Diencephalon (tissue), 1 donor: Measurements from ENCODE around the gene AKR1C8. TPM values are rescaled to one million over a fixed set of nuclear protein-coding genes. Genes with fewer than 3 reads are reported as not detected.

Experiments used
- total RNA-seq: library from RNA; depleted of rRNA; stranded (reverse); fragments of >200 nt; gene quantifications from one replicate; pipeline ENCODE4 v1.2.3, GENCODE V29; 2014

Gene AKR1C8
- total RNA-seq = not detected

GRCh38 chr10:5184987-5185775 is at the start of gene AKR1C8:
Gene AKR1C8, minus strand, starts transcription at chr10:5185150. Its CDS starts 46 bp downstream, at chr10:5185104.

DNA sequence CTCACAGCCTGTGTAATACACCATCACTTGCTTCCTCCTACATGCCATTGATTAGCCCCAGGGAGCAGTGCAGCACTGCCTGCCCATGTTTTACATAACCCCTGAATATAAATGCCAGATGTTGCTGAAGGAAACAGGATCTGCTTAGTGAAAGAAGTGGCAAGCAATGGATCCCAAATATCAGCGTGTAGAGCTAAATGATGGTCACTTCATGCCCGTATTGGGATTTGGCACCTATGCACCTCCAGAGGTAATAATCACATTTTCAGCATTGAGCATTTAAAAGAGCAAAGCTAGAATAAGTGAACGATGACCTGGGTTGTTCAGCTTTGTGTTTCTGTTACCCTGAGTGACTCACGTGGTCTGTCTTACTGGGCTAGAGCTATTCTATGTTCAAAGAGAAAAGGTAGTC is 11.8 kb upstream of the AKR1C8 start, which contains the start of gene AKR1C4:
AKR1C4 (plus strand) TSS at position 136 of the 412 bp plus-strand sequence; CDS start at position 167, 31 bp downstream.

Other genes with a start within 250 kb of the AKR1C8 start
- gene AKR1C1, start 221.7 kb downstream of the AKR1C8 start, total RNA-seq = 29.1 TPM
- gene AKR1C2, start 181.3 kb downstream of the AKR1C8 start, total RNA-seq = 21.2 TPM
- gene AKR1C3, start 90.7 kb downstream of the AKR1C8 start, total RNA-seq = 1.8 TPM
- not detected for gene AKR1C4, start 11.7 kb upstream of the AKR1C8 start, total RNA-seq
- not detected for gene UCN3, start 179.8 kb upstream of the AKR1C8 start, total RNA-seq
- gene TUBAL3, start 219.7 kb upstream of the AKR1C8 start, total RNA-seq = not detected
- 34.8 TPM for gene NET1, start 227.4 kb upstream of the AKR1C8 start, total RNA-seq